HG03565 (cell line): ENCODE results near the gene ARHGAP30.
"Not testable (repeated sequence)": the region's sequence is repeated elsewhere in the genome, so short reads cannot be mapped to it uniquely, and the experiment has no call there.

Experiments
- ATAC-seq: cut with Tn5 transposase; IDR thresholded peaks from one replicate; pipeline ENCODE4 v1.9.1; 2021; ENCODE audit warnings: mild to moderate bottlenecking, moderate library complexity; ENCODE audit not compliant: unreplicated experiment

The ARHGAP30 gene

DNA sequence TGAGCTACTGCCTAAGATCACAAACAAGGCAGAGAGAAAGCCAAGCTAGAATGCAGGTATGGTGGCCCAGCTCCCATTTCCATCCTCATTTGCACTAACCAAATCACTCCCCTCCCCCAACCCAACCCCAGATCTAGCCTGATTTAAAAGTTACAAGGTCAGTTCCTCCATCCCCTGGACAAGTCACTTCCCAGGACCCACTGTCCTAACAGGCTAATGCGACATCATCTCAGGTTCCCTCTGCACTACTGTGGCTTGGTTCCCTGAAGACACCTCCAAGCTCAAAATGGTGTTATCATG lies 51.1 kb downstream of the ARHGAP30 start:
- no peak for ATAC-seq

GRCh38 chr1:161017756-161018630 lies 51.7 kb downstream of the ARHGAP30 start:
- no peak for ATAC-seq

GRCh38 chr1:161017181-161017580 lies 52.5 kb downstream of the ARHGAP30 start:
- ATAC-seq: not testable (repeated sequence)

GRCh38 chr1:161016683-161017082 lies 53.0 kb downstream of the ARHGAP30 start:
- ATAC-seq: not testable (repeated sequence)

DNA sequence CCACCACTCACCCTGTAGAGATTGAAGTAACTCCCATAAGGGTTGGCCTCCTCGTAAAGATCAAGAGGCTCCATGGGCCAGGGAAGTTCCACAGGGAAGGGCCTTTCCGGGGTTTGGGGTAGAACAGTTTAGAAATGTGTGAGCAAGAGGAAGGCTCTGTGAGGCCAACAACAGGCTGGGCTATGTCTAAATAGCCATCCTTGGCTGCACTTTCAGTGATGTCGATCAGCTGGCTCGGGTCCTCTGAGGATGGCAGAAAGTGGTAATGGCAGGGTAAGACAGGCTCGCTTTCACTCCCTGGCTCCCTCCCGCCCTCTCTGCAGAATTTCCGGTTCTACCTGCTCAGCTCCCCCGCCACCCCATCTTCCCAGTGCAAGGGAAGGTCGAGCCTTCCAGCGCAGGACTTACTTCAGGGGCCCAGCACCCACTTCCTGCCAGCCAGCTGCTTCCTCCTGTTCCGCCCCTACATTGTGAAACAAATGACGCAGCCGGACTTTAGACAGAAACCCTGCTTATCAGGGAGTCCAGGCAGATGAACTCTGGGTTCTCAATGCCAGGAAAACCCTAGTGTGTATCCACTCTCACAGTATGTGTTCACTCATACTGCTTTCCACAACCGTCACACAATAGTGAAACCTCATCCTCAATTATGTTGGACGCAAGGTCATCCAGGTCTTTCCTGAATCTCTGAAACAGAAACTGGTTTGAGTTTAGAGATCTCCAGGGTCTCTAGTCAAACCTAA lies 56.0 kb downstream of the ARHGAP30 start:
- peak; percentile 68 for ATAC-seq

GRCh38 chr1:161013131-161013487 lies 56.6 kb downstream of the ARHGAP30 start:
- peak; percentile 14 for ATAC-seq

DNA sequence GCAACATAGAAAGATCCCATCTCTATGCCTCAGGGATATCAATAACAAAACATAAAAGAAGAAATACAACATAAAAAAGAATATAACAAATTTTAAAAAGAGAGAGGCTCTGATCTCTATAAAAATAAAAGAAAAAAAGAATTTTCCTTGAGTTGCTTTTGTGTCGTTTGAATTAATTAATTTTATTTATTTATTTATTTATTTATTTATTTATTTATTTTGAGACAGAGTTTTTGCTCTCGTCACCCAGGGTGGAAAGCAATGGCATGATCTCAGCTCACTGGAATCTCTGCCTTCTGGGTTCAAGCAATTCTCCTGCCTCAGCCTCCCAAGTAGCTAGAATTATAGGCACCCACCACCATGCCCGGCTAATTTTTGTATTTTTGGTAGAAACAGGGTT lies 57.3 kb downstream of the ARHGAP30 start:
- no peak for ATAC-seq

DNA sequence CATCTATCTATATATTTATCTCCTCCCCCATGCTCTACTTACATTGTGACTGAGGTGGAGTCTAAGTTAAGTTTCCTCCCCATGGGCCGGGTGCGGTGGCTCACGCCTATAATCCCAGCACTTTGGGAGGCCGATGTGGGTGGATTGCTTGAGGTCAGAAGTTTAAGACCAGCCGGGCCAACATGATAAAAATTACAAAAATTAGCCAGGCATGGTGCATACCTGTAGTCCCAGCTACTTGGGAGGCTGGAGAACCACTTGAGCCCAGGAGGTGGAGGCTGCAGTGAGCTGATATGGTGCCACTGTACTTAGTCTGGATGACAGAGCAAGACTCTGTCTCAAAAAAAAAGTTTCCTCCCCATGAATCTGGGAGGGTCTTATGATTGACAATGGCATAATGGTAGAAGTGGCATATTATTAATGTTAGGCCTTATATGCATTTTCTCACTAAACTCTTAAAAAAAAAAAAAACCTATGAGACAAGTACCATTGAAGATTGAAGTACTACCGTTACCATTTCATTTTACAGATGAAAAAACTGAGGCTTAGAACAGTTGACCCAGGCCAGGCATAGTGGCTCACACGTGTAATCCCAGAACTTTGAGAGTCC lies 60.0 kb downstream of the ARHGAP30 start:
- no peak for ATAC-seq

- ATAC-seq: no peak
Measured at GRCh38 chr1:161008869-161009510, 60.7 kb downstream of the ARHGAP30 start.

DNA sequence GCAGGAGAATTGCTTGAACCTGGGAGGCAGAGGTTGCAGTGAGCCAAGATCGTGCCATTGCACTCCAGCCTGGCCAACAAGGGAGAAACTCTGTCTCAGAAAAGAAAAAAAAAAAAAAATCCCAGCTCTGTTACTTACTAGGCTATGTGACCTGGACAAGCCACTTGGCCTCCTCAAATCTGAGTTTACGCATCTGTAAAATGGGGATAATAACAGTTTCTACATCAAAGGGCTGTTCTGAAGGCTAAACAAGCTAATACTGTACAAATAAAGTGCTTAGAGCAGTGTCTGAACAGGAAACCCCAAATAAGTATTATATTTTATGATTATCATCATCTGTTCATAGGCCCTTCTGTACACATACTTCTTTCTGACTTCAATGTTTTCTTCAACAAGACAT lies 62.3 kb downstream of the ARHGAP30 start:
- no peak for ATAC-seq

GRCh38 chr1:161006563-161006962 lies 63.1 kb downstream of the ARHGAP30 start:
- ATAC-seq: no peak

DNA sequence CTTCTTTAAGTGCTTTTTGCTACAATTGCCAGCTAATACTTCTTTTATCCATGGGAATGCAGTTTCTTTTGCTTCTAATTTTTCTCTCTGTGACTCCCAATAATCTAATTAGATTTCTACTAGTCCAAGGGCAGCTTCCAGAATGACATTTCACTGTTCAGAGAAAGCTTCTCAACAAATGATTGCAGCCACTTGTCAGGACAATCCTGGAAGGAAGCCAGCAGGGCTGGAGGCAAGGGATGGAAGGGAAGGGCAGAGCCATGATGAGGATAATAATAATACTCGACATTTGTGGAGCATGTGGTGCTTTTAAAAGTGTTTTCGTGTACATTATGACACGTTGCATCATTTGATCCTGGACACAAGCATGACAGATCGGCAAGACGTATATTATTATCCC lies 68.2 kb downstream of the ARHGAP30 start:
- ATAC-seq: no peak

- ATAC-seq: no peak
Measured at GRCh38 chr1:161000736-161001480, 68.8 kb downstream of the ARHGAP30 start.

DNA sequence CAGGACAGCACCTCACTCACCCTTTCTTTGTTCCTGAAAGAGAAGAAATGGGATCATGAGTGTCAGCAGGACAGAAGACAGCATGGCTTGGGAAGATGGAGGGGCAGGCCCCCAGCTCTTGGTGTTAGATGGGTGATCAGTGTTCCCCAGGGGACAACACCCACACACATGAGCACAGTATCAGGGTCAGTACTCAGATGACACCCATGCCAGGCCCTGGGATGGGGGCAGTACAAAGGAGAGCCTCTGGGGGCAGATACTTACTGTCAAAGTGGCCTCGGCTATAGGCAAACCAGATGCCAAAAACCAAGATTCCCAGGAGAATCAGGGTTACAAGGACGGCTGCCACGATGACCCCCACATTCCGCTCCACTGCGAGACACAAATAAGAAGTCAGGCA lies 70.3 kb downstream of the ARHGAP30 start:
- ATAC-seq: no peak

GRCh38 chr1:160997323-160998038 lies 72.2 kb downstream of the ARHGAP30 start:
- ATAC-seq: no peak
